Suprapubic skin (tissue), 3 donors: Measurements from ENCODE around the gene C2CD3.

Experiments
- EP300 ChIP-seq: sonication (generic); formaldehyde crosslinking; IDR thresholded peaks from one replicate; pipeline ENCODE4 v1.6.1; 2017; ENCODE audit warnings: antibody characterized with exemption
- POLR2A ChIP-seq, 2 donors: fragments of 450-650 bp; IDR thresholded peaks; one replicate each; pipeline ENCODE4 v1.6.1; 2017; ENCODE audit warnings: antibody characterized with exemption in 2 of 2, mild to moderate bottlenecking in 2 of 2, moderate library complexity in 2 of 2
- TF ChIP-seq, protein P1 (sequence below), 2 donors: fragments of 200-600 bp in 1 of 2; fragments of 450-650 bp in 1 of 2; sonication (generic) in 1 of 2; IDR thresholded peaks; one replicate each; pipeline ENCODE4 v1.5.1; 2016 to 2019; ENCODE audit warnings: antibody characterized with exemption in 2 of 2, mild to moderate bottlenecking in 1 of 2, moderate library complexity in 1 of 2

DNA sequence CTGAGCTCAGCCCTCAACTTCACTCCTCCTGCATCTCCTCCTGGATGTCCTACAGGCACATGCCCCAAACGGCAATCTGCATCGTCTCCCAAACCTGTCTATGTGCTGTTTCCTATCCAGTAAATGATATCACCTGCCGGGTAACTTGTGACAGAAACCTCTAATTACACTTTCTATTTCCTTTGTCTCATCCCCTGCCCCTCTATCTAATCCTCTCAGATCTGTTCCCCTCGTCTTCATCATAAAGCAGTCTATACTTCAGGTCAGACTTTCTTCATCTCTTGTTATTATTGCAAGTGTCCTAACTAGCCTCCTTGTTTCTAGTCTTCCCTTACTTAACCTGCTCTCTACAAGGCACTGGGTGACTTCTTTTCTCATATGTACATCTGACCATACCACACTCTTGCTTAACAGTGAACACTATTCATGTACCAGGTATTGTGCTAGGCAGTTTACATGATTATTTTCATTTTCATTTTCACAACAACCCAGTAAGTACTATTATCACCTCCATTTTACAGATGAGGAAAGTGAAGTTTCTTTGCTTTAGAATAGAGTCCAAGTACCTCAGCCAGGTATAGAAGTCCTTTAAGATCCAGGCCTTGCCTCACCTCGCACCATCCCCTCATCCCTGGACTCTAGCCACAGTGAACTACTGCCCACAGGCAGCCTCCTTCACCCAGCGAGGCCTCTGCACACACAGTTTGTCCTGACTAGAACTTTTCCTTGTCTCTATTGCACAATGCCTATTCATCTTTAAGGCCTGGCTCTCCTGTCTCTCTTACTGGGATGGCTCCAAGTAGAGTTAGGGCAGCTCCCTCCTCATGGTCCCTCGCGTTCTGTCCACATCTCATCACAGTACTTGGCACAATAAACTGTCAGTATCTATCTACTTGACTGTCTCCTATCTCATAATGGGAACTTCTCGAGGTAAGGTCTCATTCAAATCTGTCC lies 139.8 kb downstream of the C2CD3 start:
- TF ChIP-seq, protein P1, sequence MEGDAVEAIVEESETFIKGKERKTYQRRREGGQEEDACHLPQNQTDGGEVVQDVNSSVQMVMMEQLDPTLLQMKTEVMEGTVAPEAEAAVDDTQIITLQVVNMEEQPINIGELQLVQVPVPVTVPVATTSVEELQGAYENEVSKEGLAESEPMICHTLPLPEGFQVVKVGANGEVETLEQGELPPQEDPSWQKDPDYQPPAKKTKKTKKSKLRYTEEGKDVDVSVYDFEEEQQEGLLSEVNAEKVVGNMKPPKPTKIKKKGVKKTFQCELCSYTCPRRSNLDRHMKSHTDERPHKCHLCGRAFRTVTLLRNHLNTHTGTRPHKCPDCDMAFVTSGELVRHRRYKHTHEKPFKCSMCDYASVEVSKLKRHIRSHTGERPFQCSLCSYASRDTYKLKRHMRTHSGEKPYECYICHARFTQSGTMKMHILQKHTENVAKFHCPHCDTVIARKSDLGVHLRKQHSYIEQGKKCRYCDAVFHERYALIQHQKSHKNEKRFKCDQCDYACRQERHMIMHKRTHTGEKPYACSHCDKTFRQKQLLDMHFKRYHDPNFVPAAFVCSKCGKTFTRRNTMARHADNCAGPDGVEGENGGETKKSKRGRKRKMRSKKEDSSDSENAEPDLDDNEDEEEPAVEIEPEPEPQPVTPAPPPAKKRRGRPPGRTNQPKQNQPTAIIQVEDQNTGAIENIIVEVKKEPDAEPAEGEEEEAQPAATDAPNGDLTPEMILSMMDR (IDR thresholded peaks at IDR 0.05) = no peak
- no peak for TF ChIP-seq POLR2A (IDR thresholded peaks at IDR 0.05)
- no peak for TF ChIP-seq EP300
